SK-N-SH treated with all-trans-retinoic acid at 6 μM for 48 hours (cell line): ENCODE results near the gene ASB17.

Experiments used
- ARNTL ChIP-seq: fragments of 450-650 bp; formaldehyde crosslinking; IDR thresholded peaks from 2 replicates; pipeline ENCODE4 v1.5.0; 2020; ENCODE audit warnings: low read depth, mild to moderate bottlenecking, moderate library complexity, borderline replicate concordance
- CSDC2 ChIP-seq: fragments of 250-450 bp; sonication (Bioruptor Pico); IDR thresholded peaks from 2 replicates; pipeline ENCODE4 v1.5.0; 2020; ENCODE audit warnings: mild to moderate bottlenecking, moderate library complexity
- PATZ1 ChIP-seq: fragments of 250-450 bp; sonication (Bioruptor Pico); IDR thresholded peaks from 2 replicates; pipeline ENCODE4 v1.8.0; 2020; ENCODE audit warnings: mild to moderate bottlenecking, moderate library complexity, borderline replicate concordance
- PPARA ChIP-seq: fragments of 250-450 bp; sonication (Bioruptor Pico); IDR thresholded peaks from 2 replicates; pipeline ENCODE4 v1.5.0; 2020; ENCODE audit warnings: mild to moderate bottlenecking, borderline replicate concordance
- RARB ChIP-seq: fragments of 250-450 bp; sonication (Bioruptor Pico); IDR thresholded peaks from 2 replicates; pipeline ENCODE4 v1.8.0; 2021; ENCODE audit warnings: mild to moderate bottlenecking, moderate library complexity
- ZC3H10 ChIP-seq: fragments of 250-450 bp; sonication (Bioruptor Pico); IDR thresholded peaks from 2 replicates; pipeline ENCODE4 v1.5.1; 2021; ENCODE audit warnings: mild to moderate bottlenecking, moderate library complexity
- ZFP30 ChIP-seq: fragments of 450-650 bp; formaldehyde crosslinking; IDR thresholded peaks from 2 replicates; pipeline ENCODE4 v1.5.0; 2022; ENCODE audit warnings: mild to moderate bottlenecking, moderate library complexity

- TF ChIP-seq CSDC2 (CRISPR knock-in tag) (no peak), PATZ1 (CRISPR knock-in tag) (no peak; the same call in 1 of the 2 replicates), ARNTL (CRISPR knock-in tag) (no peak), ZC3H10 (CRISPR knock-in tag) (no peak), PPARA (CRISPR knock-in tag) (no peak), ZFP30 (CRISPR knock-in tag) (no peak), RARB (no peak)
Observed at GRCh38 chr1:75879985-75880384, 52.2 kb downstream of the ASB17 start.
